ENCODE measurements around the gene TRIO.

GRCh38 chr5:14200312-14200990 lies 57.3 kb downstream of the TRIO start:
- TF ChIP-seq CTCF (IDR thresholded peaks at IDR 0.05; ENCODE audit: borderline replicate concordance, extremely low read depth, low read length, poor library complexity, severe bottlenecking) (no peak), EZH2 (IDR thresholded peaks at IDR 0.05; ENCODE audit: borderline replicate concordance, low read depth, low read length, severe bottlenecking) (no peak)
